ENCODE measurements around the gene CREBL2.

DNA sequence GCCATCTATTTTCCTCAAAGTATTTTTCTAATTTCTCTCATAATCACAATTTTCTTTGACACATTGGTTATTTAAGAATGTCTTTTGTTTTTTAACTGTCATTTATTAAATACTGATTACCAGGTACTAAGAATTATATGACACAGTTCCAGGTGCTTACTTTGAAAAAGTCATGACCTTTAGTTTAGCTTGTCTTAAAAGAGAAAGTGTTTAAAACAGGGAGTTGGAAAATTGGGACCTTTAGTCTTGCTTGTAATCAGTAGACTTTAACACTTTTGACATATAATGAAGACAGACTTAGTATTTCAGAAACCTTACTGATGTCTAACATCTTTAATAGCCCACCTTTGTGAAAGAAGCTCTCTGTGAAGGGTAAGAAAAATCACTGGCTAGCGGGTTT, 19.2 kb downstream of the CREBL2 start:
- TF ChIP-seq, protein P1, sequence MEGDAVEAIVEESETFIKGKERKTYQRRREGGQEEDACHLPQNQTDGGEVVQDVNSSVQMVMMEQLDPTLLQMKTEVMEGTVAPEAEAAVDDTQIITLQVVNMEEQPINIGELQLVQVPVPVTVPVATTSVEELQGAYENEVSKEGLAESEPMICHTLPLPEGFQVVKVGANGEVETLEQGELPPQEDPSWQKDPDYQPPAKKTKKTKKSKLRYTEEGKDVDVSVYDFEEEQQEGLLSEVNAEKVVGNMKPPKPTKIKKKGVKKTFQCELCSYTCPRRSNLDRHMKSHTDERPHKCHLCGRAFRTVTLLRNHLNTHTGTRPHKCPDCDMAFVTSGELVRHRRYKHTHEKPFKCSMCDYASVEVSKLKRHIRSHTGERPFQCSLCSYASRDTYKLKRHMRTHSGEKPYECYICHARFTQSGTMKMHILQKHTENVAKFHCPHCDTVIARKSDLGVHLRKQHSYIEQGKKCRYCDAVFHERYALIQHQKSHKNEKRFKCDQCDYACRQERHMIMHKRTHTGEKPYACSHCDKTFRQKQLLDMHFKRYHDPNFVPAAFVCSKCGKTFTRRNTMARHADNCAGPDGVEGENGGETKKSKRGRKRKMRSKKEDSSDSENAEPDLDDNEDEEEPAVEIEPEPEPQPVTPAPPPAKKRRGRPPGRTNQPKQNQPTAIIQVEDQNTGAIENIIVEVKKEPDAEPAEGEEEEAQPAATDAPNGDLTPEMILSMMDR (IDR thresholded peaks at IDR 0.05) = no peak
- TF ChIP-seq EZH2 (IDR thresholded peaks at IDR 0.05; ENCODE audit: borderline replicate concordance, insufficient read depth, low read depth, low read length, poor library complexity, severe bottlenecking) = no peak
